Right ventricle myocardium superior (tissue), 1 donor: ENCODE data around the gene ANKS1A. TPM values are rescaled to one million over a fixed set of nuclear protein-coding genes. Genes with fewer than 3 reads are reported as not detected.

Experiments
- ATAC-seq: fragments of 200-7000 bp; cut with Tn5 transposase; one replicate; pipeline ENCODE4 v1.9.1; 2020; ENCODE audit warnings: mild to moderate bottlenecking; ENCODE audit not compliant: poor library complexity
- DNase-seq: peaks from one replicate; pipeline ENCODE4 v3.0.0-alpha.2; 2020
- intact Hi-C: fragments of 100-400 bp; cut with DNase I; formaldehyde crosslinking; loops from one replicate; pipeline ENCODE4 v1.11.2; 2022
- total RNA-seq: library from RNA; stranded (reverse); fragmentation: NEBNext Ultra II Directional; extraction: Animal tissue kit (Norgen Biotek cat#: 25700); gene quantifications from one replicate; pipeline ENCODE4 v1.2.1, GENCODE V29; 2021
- donor health status: DM: no; HTN: yes; CAD: no; lungs with severe emphysema.

The ANKS1A gene
- total RNA-seq, 1 donor from 2014 or later: 25.0 TPM

- intact Hi-C loops: no loop called here
- DNase-seq: peak; percentile 67
Observed at GRCh38 chr6:35052694-35053565, 163.9 kb downstream of the ANKS1A start.

GRCh38 chr6:35053701-35054100 is 164.6 kb downstream of the ANKS1A start:
- DNase-seq: peak; percentile 26
- intact Hi-C loops: no loop called here

More at GRCh38 chr6:35052694-35053565, 163.9 kb downstream of the ANKS1A start:
- peak; percentile 45 for ATAC-seq

GRCh38 chr6:35054106-35054742 is 165.2 kb downstream of the ANKS1A start:
- no peak for ATAC-seq
- intact Hi-C loops: no loop called here

More at GRCh38 chr6:35053701-35054100, 164.6 kb downstream of the ANKS1A start:
- ATAC-seq: no peak

GRCh38 chr6:35054743-35055130 is 165.7 kb downstream of the ANKS1A start:
- intact Hi-C loops: no loop called here
- ATAC-seq: no peak
- peak; percentile 24 for DNase-seq

More at GRCh38 chr6:35054106-35054742, 165.2 kb downstream of the ANKS1A start:
- DNase-seq: peak; percentile 4

- intact Hi-C loops: no loop called here
- DNase-seq: no peak
- no peak for ATAC-seq
Observed at GRCh38 chr6:35055891-35056290, 166.8 kb downstream of the ANKS1A start.

GRCh38 chr6:35056952-35057351 is 167.9 kb downstream of the ANKS1A start:
- peak; percentile 2 for ATAC-seq
- intact Hi-C loops: no loop called here

GRCh38 chr6:35057449-35058357 is 168.6 kb downstream of the ANKS1A start:
- intact Hi-C loops: no loop called here
- ATAC-seq (peak; percentile 57), DNase-seq (peak; percentile 68)

More at GRCh38 chr6:35056952-35057351, 167.9 kb downstream of the ANKS1A start:
- peak; percentile 39 for DNase-seq

- ATAC-seq (no peak), DNase-seq (no peak)
- intact Hi-C loops: no loop called here
Observed at GRCh38 chr6:35058358-35058675, 169.3 kb downstream of the ANKS1A start.

- DNase-seq: peak; percentile 47
- ATAC-seq: no peak
- intact Hi-C loops: no loop called here
Observed at GRCh38 chr6:35058865-35059522, 169.9 kb downstream of the ANKS1A start.

GRCh38 chr6:35059596-35060345 is 170.7 kb downstream of the ANKS1A start:
- no peak for ATAC-seq
- intact Hi-C loops: no loop called here
- DNase-seq: peak; percentile 36

- ATAC-seq (no peak), DNase-seq (peak; percentile 37)
- intact Hi-C loops: no loop called here
Observed at GRCh38 chr6:35061102-35061615, 172.1 kb downstream of the ANKS1A start.

- ATAC-seq (no peak), DNase-seq (peak; percentile 25)
- intact Hi-C loops: no loop called here
Observed at GRCh38 chr6:35061651-35062410, 172.8 kb downstream of the ANKS1A start.

GRCh38 chr6:35062676-35063574 is 173.9 kb downstream of the ANKS1A start:
- peak; percentile 20 for DNase-seq
- no peak for ATAC-seq
- intact Hi-C loops: no loop called here

- ATAC-seq (peak; percentile 6), DNase-seq (peak; percentile 38)
- intact Hi-C loops: no loop called here
Observed at GRCh38 chr6:35063701-35064280, 174.7 kb downstream of the ANKS1A start.

- DNase-seq: peak; percentile 47
- intact Hi-C loops: no loop called here
- peak; percentile 70 for ATAC-seq
Observed at GRCh38 chr6:35064290-35064689, 175.2 kb downstream of the ANKS1A start.
